Endometrium (tissue), 2 donors: ENCODE measurements around the gene AARSD1.
"Not testable (repeated sequence)": the region's sequence is repeated elsewhere in the genome, so short reads cannot be mapped to it uniquely, and the experiment has no call there.

Experiments used
- FAIRE-seq: peaks from 2 replicates; lab custom pipeline; 2012; peaks lifted over from hg19 to GRCh38; lab: Jason Lieb, UNC
- donor health status: control.
- donor health status: control.

The AARSD1 gene

DNA sequence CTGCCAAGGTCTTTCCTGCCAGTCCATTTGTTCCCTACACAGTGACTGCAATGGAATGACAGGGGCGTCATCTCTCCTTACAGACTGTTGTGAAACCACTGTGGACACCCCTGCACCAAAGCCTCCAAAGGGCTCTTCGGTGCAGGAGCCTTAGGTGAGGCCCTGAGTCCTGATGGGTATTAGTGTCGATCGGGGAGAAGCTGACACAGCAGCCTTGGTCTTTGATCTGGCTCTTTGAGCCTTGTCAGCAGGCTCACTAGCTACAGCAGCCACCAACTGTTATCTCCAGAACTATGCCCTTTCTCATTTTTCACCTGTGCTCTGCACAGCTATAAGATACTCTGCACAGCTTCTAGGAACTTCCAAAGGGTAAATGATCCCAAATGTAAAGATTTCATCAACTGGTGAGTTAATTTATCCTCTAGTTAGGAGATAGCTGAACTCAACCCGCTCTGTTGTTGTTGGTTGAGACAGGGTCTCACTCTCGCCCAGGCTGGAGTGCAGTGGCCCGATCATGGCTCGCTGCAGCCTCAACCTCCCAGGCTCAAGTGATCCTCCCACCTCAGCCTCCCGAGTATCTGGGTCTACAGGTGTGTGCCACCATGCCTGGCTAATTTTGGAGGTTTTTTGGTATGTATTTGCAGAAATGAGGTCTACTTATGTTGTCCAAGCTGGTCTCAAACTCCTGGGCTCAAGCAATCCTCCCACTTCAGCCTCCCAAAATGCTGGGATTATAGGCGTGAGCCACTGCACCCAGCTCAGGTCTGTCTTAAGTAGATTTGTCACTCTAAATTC, 44.0 kb downstream of the AARSD1 start:
- FAIRE-seq: no peak

- not testable (repeated sequence) for FAIRE-seq
Measured at GRCh38 chr17:42919522-42920077, 44.7 kb downstream of the AARSD1 start.

DNA sequence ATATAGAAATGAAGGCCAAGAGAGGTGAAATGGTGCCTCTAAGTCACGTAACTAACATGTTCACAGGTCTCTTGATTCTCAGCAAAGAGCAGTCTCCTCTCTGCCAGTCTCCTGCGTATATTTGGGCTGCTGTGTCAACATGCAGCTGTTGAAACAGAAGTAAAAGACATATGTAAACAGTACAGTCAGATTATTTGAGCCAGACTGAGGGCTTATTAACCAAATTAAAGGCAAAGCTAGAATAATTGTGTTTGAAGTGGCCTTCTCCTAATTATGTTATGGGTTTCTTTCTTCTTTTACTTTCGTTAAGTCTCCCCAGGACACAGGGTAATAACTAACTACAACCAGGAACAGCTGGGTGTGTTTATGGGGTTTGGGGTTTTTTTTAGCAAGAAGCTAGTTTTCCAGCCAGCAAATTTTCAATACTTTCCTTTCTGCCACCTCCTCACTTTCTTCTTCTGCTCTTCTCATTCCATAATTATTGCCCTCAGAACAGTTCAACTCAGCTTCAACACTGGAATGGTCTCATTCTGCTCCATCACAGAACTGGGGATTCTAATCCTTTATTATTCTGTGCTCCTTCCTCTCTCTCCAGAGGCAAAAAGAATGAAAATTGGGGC, 45.2 kb downstream of the AARSD1 start:
- FAIRE-seq: no peak

DNA sequence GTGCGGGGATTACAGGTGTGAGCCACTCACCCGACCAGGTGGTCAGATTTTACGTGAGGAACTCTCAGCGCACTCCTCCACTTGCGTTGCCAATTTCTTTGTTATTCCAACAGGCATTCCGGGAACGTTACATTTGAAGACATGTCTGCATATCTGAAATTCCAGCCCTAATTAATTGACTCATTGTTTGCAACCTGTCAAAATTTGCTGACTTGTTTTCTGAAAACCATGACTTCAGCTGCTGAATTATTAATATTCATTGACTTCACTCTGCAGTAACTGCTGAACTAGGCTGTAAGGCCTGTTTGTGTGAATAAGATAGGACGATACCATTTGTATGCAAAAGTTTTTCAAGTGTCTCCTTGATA, 47.0 kb downstream of the AARSD1 start:
- no peak for FAIRE-seq

- FAIRE-seq: not testable (repeated sequence)
Measured at GRCh38 chr17:42916388-42917235, 47.6 kb downstream of the AARSD1 start.

GRCh38 chr17:42915288-42915687, 49.0 kb downstream of the AARSD1 start:
- FAIRE-seq: not testable (repeated sequence)

GRCh38 chr17:42913981-42914617, 50.2 kb downstream of the AARSD1 start:
- no peak for FAIRE-seq

- FAIRE-seq: no peak
Measured at GRCh38 chr17:42913522-42913921, 50.7 kb downstream of the AARSD1 start.

DNA sequence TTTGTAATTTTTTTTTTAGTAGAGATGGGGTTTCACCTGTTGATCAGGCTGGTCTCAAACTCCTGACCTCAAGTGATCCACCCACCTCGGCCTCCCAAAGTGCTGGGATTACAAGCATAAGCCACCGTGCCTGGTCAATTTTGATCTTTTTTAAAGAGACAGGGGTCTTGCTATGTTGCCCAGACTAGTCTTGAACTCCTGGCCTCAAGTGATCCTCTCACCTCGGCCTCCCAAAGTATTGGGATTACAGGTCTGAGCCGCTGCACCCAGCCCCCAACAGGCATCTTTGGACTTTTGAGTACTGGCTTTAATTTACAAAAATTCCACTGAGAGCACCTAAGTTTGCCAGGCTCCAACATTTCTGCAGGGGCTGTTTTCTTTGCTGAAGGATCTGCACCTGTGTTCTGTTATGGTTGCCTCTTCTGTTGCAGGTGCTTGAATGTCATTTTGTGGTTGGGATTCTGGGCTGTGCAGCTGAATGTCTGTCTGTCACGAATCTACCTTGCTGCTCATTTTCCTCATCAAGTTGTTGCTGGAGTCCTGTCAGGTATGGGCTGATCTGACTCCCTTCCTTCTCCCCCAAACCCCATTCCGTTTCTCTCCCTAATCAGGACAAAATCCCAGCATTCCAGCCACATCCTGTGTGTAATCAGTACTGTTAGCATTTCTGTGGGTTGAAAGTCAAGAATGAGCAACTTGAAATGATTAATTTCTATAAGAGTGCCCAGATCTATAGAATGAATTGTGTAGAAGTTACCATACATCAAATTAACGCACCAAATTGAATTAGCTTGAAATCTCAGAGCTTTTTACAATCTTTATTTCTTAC, 55.2 kb downstream of the AARSD1 start:
- FAIRE-seq: no peak

DNA sequence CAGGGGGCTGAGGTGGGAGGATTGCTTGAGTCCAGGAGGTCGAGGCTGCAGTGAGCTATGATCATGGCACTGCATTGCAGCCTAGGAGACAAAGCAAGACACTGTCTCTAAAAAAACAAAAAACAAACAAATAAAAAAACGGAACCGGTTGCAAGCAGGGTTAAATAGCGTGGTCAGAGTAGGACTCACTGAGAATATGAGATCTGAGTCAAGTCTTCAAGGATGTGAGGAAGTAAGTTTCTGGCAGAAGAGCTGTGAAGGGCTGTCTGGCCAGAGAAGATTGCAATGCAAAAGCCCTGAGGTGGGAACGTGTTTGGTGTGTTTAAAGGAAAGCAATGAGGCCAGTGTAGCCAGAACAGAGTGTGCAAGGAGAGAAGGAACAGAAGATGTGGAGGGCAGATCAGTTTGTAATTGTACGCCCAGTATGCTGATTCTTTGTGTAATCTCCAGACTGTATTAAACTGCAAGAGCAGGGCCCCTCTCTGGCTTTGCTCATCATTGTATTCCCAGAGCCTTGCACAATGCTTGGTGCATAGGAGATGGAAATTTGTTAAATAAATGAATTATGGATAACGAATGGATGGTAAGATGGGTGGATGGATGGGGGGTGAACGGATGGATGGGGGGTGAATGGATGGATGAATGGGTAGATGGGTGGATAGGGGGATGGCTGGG, 57.3 kb downstream of the AARSD1 start:
- FAIRE-seq: no peak

- no peak for FAIRE-seq
Measured at GRCh38 chr17:42904110-42904469, 60.2 kb downstream of the AARSD1 start.

- FAIRE-seq: no peak
Measured at GRCh38 chr17:42901535-42902229, 62.6 kb downstream of the AARSD1 start.
